HG03095 (cell line): ENCODE results near the gene PCDHGA6.
"Not testable (repeated sequence)": the region's sequence is repeated elsewhere in the genome, so short reads cannot be mapped to it uniquely, and the experiment has no call there.

Experiments used
- ATAC-seq: cut with Tn5 transposase; IDR thresholded peaks from one replicate; pipeline ENCODE4 v1.9.1; 2021; ENCODE audit warnings: moderate library complexity; ENCODE audit not compliant: unreplicated experiment

PCDHGA6 gene

GRCh38 chr5:141392429-141393198, 18.9 kb downstream of the PCDHGA6 start, which contains the start of gene PCDHGA8:
Gene PCDHGA8, plus strand, starts transcription at chr5:141392633. Its CDS starts 181 bp downstream, at chr5:141392814.
- ATAC-seq, result no peak

- ATAC-seq, result no peak
Measured at GRCh38 chr5:141393267-141393666, 19.6 kb downstream of the PCDHGA6 start.

GRCh38 chr5:141394401-141395187, 20.9 kb downstream of the PCDHGA6 start:
- ATAC-seq, result not testable (repeated sequence)

GRCh38 chr5:141397756-141398551, 24.3 kb downstream of the PCDHGA6 start, which contains the start of gene PCDHGB5:
Gene PCDHGB5, plus strand, starts transcription at chr5:141397947. Its CDS starts 181 bp downstream, at chr5:141398128.
- ATAC-seq, result peak; percentile 91

- ATAC-seq, result no peak
Measured at GRCh38 chr5:141398608-141399007, 24.9 kb downstream of the PCDHGA6 start.

GRCh38 chr5:141399555-141400258, 26.0 kb downstream of the PCDHGA6 start:
- no peak for ATAC-seq

GRCh38 chr5:141402553-141403243, 29.0 kb downstream of the PCDHGA6 start, which contains the start of gene PCDHGA9:
Gene PCDHGA9, plus strand, starts transcription at chr5:141402778. Its CDS starts 175 bp downstream, at chr5:141402953.
- no peak for ATAC-seq

- no peak for ATAC-seq
Measured at GRCh38 chr5:141403387-141403786, 29.7 kb downstream of the PCDHGA6 start.

GRCh38 chr5:141407790-141408505, 34.3 kb downstream of the PCDHGA6 start, which contains the start of gene PCDHGB6:
Gene PCDHGB6, plus strand, starts transcription at chr5:141408021. Its CDS starts 182 bp downstream, at chr5:141408203.
- peak; percentile 68 for ATAC-seq

GRCh38 chr5:141409598-141410306, 36.1 kb downstream of the PCDHGA6 start:
- ATAC-seq, result no peak

- no peak for ATAC-seq
Measured at GRCh38 chr5:141411575-141411974, 37.9 kb downstream of the PCDHGA6 start.

GRCh38 chr5:141412854-141413539, 39.3 kb downstream of the PCDHGA6 start, which contains the start of gene PCDHGA10:
Gene PCDHGA10, plus strand, starts transcription at chr5:141412987. Its CDS starts 189 bp downstream, at chr5:141413176.
- ATAC-seq, result peak; percentile 63

- no peak for ATAC-seq
Measured at GRCh38 chr5:141413540-141414069, 39.9 kb downstream of the PCDHGA6 start.

GRCh38 chr5:141414548-141415274, 41.0 kb downstream of the PCDHGA6 start:
- ATAC-seq, result not testable (repeated sequence)

GRCh38 chr5:141415275-141415618, 41.6 kb downstream of the PCDHGA6 start:
- ATAC-seq, result not testable (repeated sequence)

- ATAC-seq, result peak; percentile 71
Measured at GRCh38 chr5:141417494-141418172, 43.9 kb downstream of the PCDHGA6 start, which contains the start of gene PCDHGB7. Gene PCDHGB7, plus strand, starts transcription at chr5:141417677. Its CDS starts 183 bp downstream, at chr5:141417860.
